Stomach (tissue), 9 donors: ENCODE data around the gene CASP7. TPM values are rescaled to one million over a fixed set of nuclear protein-coding genes. Genes with fewer than 3 reads are reported as not detected.

Experiments
- DNase-seq, 2 donors: peaks; one replicate each; pipeline versions ENCODE4 v3.0.0 to v3.0.0-alpha.2; 2013 to 2019
- H3K27ac ChIP-seq, 5 donors: fragments of 200-600 bp in 4 of 5; sonication (generic) in 4 of 5; one replicate each; pipeline ENCODE4 v1.5.1; 2013 to 2019; ENCODE audit warnings: mild to moderate bottlenecking in 1 of 5, moderate library complexity in 1 of 5
- H3K27me3 ChIP-seq, 3 donors: fragments of 200-600 bp; sonication (generic); one replicate each; pipeline ENCODE4 v1.5.1; 2017 to 2019; ENCODE audit warnings: mixed run types in 1 of 3
- H3K36me3 ChIP-seq, 4 donors: fragments of 200-600 bp; sonication (generic); 1 replicate in 3 of 4; 2 replicates in 1 of 4; pipeline ENCODE4 v1.5.1; 2016 to 2019
- H3K4me1 ChIP-seq, 4 donors: fragments of 200-600 bp; sonication (generic); one replicate each; pipeline ENCODE4 v1.5.1; 2016 to 2019
- H3K4me3 ChIP-seq, 4 donors: fragments of 200-600 bp; sonication (generic) in 3 of 4; one replicate each; pipeline ENCODE4 v1.5.1; 2016 to 2019; ENCODE audit warnings: mild to moderate bottlenecking in 1 of 4
- H3K9me3 ChIP-seq, 4 donors: fragments of 200-600 bp; sonication (generic); one replicate each; pipeline ENCODE4 v1.5.1; 2016 to 2019
- EP300 ChIP-seq: sonication (generic); formaldehyde crosslinking; IDR thresholded peaks from one replicate; pipeline ENCODE4 v1.6.1; 2017; ENCODE audit warnings: antibody characterized with exemption
- POLR2A ChIP-seq, 4 donors: fragments of 450-650 bp; IDR thresholded peaks; one replicate each; pipeline ENCODE4 v1.6.1; 2016; ENCODE audit warnings: antibody characterized with exemption in 4 of 4, control low read depth in 2 of 4, mild to moderate bottlenecking in 1 of 4, moderate library complexity in 1 of 4
- POLR2AphosphoS5 ChIP-seq, 3 donors: sonication (generic); formaldehyde crosslinking; IDR thresholded peaks; one replicate each; pipeline ENCODE4 v1.6.1; 2016; ENCODE audit warnings: antibody characterized with exemption in 3 of 3
- WGBS, 5 donors: extraction: QIAGEN DNeasy Blood & Tissue Kit in 3 of 5; methylation state at CpG; one replicate each; pipeline versions ENCODE4 v1.1.5 to v1.1.7; 2013 to 2018; 5-methylcytosine and 5-hydroxymethylcytosine counted together
- intact Hi-C: fragments of 100-400 bp; cut with DNase I; formaldehyde crosslinking; loops from one replicate; pipeline ENCODE4 v1.15.1; 2023; ENCODE audit warnings: low total_unique reads
- polyA plus RNA-seq, 3 donors: library from polyadenylated mRNA; stranded (reverse); fragments of 200-250 nt; gene quantifications; one replicate each; pipeline ENCODE4 v1.2.3, GENCODE V29; 2013
- total RNA-seq, 5 donors: library from RNA; depleted of rRNA; stranded (reverse); fragments of >200 nt; gene quantifications; one replicate each; pipeline versions ENCODE4 v1.1.0 to v1.2.3, GENCODE V29; 2014 to 2016
- TF ChIP-seq, protein P1 (sequence below), 7 experiments: fragments of 450-650 bp in 4 of 7; fragments of 200-600 bp in 3 of 7; sonication (generic) in 3 of 7; IDR thresholded peaks; one replicate each; pipeline ENCODE4 v1.5.1; 2016 to 2019; ENCODE audit warnings: antibody characterized with exemption in 7 of 7, control low read depth in 2 of 7, mild to moderate bottlenecking in 1 of 7
- donor health status: healthy with polysubstance abuse.
- donor health status: Bipolar disorder and iron deficiency.
- donor health status: healthy.

Gene CASP7
- total and polyA plus RNA-seq, 8 donors, result 15.1 to 77.9 (median 24.0) TPM

- Histone ChIP-seq H3K4me3 (peak overlapping the region in 1 of 4 donors; percentile 84), H3K9me3 (peaks cover 0 to 7% (median under 1%) of the 10 kb centered on the region in 4 donors), H3K27ac (peak overlapping the region in 3 of 5 donors; percentile 99 to 100 (median 99)), H3K36me3 (peaks cover 0 to 6% (median 4%) of the 10 kb centered on the region in 4 donors), H3K27me3 (no peaks in the 10 kb centered on the region), H3K4me1 (peaks cover 0 to 31% (median 21%) of the 10 kb centered on the region in 4 donors)
- TF ChIP-seq, protein P1, sequence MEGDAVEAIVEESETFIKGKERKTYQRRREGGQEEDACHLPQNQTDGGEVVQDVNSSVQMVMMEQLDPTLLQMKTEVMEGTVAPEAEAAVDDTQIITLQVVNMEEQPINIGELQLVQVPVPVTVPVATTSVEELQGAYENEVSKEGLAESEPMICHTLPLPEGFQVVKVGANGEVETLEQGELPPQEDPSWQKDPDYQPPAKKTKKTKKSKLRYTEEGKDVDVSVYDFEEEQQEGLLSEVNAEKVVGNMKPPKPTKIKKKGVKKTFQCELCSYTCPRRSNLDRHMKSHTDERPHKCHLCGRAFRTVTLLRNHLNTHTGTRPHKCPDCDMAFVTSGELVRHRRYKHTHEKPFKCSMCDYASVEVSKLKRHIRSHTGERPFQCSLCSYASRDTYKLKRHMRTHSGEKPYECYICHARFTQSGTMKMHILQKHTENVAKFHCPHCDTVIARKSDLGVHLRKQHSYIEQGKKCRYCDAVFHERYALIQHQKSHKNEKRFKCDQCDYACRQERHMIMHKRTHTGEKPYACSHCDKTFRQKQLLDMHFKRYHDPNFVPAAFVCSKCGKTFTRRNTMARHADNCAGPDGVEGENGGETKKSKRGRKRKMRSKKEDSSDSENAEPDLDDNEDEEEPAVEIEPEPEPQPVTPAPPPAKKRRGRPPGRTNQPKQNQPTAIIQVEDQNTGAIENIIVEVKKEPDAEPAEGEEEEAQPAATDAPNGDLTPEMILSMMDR (IDR thresholded peaks at IDR 0.05), result no peak
- no peak for TF ChIP-seq EP300
- no peak for TF ChIP-seq POLR2A (IDR thresholded peaks at IDR 0.05)
- TF ChIP-seq POLR2AphosphoS5 (IDR thresholded peaks at IDR 0.05), result no peak
- intact Hi-C loops, result no loop called here
- 66 to 78% (median 70%) methylated on average over 5 of the region's 5 CpGs for WGBS, 5 donors
- no peak for DNase-seq
Observed at GRCh38 chr10:113681533-113682470, 2.1 kb downstream of the CASP7 start.

DNA sequence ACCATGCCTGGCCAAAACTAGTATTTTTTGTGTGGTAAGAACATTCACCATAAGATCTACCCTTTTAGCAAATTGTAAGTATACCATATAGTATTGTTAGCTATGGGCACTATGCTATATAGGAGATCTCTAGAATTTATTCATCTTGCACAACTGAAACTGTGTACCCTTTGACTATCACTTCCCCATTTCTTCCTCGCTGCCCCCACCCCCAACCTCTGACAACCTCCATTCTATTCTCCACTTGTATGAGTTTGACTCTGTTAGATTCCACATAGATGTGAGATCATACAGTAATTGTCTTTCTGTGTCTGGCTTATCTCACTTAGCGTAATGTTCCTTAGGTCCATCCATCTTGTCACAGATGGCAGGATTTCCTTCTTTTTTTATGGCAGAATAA is 3.6 kb downstream of the CASP7 start:
- TF ChIP-seq EP300, result no peak
- TF ChIP-seq POLR2AphosphoS5 (IDR thresholded peaks at IDR 0.05), result no peak
- TF ChIP-seq POLR2A (IDR thresholded peaks at IDR 0.05), result no peak
- TF ChIP-seq, protein P1 (IDR thresholded peaks at IDR 0.05), result no peak
- Histone ChIP-seq H3K27me3 (no peaks in the 10 kb centered on the region), H3K27ac (no peak overlapping the region), H3K4me1 (peaks cover 0 to 32% (median 21%) of the 10 kb centered on the region in 4 donors), H3K9me3 (peaks cover 0 to 15% (median 8%) of the 10 kb centered on the region in 4 donors), H3K36me3 (peaks cover 0 to 6% (median 6%) of the 10 kb centered on the region in 4 donors), H3K4me3 (no peak overlapping the region)
- DNase-seq, result no peak
- WGBS, 5 donors, result 86 to 95% (median 89%) methylated on average over 2 of the region's 2 CpGs
- intact Hi-C loops, result no loop called here

DNA sequence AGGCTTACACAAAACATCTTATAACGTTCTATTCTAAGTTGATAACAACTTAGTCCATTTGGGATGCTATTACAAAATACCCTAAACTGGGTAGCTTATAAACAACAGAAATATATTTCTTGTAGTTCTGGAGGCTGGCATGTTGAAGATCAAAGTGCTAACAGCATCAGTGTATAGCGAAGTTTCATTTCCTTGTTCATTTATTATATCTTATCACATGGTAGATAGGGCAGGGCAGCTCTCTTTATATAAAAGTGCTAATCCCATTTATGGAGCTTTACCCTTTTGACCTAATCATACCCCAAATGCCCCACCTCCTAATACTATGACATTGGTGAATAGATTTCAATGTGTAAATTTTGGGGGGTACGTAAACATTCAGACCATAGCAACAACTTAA is 6.3 kb downstream of the CASP7 start:
- H3K27ac ChIP-seq, result no peak overlapping the region

GRCh38 chr10:113687037-113687436 is 7.3 kb downstream of the CASP7 start:
- no peak overlapping the region for H3K4me3 ChIP-seq
- WGBS, 5 donors, result 82 to 98% (median 97%) methylated on average over 4 of the region's 4 CpGs
- DNase-seq, result no peak
- intact Hi-C loops, result no loop called here
- peaks cover 1 to 14% (median 10%) of the 10 kb centered on the region in 4 donors for H3K36me3 ChIP-seq
- peaks cover 0 to 36% (median 9%) of the 10 kb centered on the region in 4 donors for H3K4me1 ChIP-seq
- TF ChIP-seq POLR2A (IDR thresholded peaks at IDR 0.05), result no peak
- no peak for TF ChIP-seq POLR2AphosphoS5 (IDR thresholded peaks at IDR 0.05)
- no peak for TF ChIP-seq EP300
- TF ChIP-seq, protein P1 (IDR thresholded peaks at IDR 0.05), result no peak
- no peak overlapping the region for H3K27ac ChIP-seq
- H3K27me3 ChIP-seq, result no peaks in the 10 kb centered on the region
- H3K9me3 ChIP-seq, result peaks cover 0 to 15% (median 8%) of the 10 kb centered on the region in 4 donors

More for the DNA sequence above, 6.3 kb downstream of the CASP7 start:
- TF ChIP-seq, protein P1 (IDR thresholded peaks at IDR 0.05), result no peak
- TF ChIP-seq POLR2A (IDR thresholded peaks at IDR 0.05), result no peak
- TF ChIP-seq POLR2AphosphoS5 (IDR thresholded peaks at IDR 0.05), result no peak
- TF ChIP-seq EP300, result no peak
- Histone ChIP-seq H3K4me1 (peaks cover 0 to 41% (median 16%) of the 10 kb centered on the region in 4 donors), H3K9me3 (peaks cover 0 to 15% (median 8%) of the 10 kb centered on the region in 4 donors), H3K4me3 (no peak overlapping the region), H3K27me3 (no peaks in the 10 kb centered on the region), H3K36me3 (peaks cover 0 to 6% (median 6%) of the 10 kb centered on the region in 4 donors)
- DNase-seq, result no peak
- WGBS, 5 donors, result 44 to 74% (median 71%) methylated on average over 3 of the region's 3 CpGs
- intact Hi-C loops, result no loop called here
